GM21786 (cell line): ENCODE results near the gene BCAS3.

ENCODE experiments used
- ATAC-seq: cut with Tn5 transposase; IDR thresholded peaks from one replicate; pipeline ENCODE4 v1.9.1; 2021; ENCODE audit not compliant: unreplicated experiment

Gene BCAS3

DNA sequence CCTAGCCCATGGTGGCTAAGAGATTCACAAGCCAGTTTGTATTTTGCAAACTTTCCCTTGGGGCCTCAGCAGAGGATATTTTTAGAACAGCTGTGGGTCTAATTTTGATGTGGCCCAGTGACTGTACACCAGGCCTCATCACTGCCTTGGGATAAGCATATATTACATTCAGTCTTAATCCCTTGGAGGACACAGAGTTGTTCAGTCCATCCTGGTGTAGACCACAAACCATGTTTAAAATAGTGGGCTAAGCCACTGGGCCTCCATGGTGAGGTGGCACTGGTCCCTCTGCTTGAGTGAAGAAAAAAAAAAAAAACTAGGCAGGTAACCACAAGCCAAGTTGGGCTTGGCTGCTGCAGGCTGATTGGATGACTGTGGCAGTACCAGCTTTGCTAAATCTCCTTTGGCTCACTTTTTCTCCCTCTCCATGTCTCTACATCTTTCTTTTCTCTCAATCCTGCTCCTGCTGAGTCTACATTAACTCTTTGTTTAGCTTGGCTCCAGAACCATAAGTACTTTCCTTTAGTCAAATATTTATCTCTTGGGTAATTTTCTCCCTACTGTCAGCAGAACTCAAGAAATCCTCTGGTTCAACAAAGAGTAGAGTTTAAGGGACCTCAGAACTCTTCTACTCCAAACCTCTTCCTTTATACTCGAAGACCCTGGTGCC is 602.0 kb downstream of the BCAS3 start:
- no peak for ATAC-seq

DNA sequence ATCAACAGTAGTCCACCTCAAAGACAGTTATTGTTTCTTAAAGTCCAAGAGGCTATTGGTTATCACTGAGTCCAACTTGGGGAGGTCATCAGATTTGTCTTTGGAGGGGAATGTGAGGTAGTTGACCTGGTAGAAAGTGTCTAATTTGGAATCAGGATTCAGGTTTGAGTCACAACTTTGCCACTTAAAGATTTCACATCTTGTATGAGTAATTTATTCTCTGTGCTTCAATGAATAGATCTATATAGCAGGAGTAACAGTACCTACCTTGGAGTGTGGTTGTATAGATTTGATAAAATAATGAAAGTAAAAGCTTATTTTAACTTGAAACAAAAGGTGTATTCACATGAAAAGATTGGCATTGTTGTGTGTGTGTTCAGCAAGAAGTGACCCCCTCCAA is 602.7 kb downstream of the BCAS3 start:
- no peak for ATAC-seq

GRCh38 chr17:61280851-61281250 is 603.2 kb downstream of the BCAS3 start:
- no peak for ATAC-seq

DNA sequence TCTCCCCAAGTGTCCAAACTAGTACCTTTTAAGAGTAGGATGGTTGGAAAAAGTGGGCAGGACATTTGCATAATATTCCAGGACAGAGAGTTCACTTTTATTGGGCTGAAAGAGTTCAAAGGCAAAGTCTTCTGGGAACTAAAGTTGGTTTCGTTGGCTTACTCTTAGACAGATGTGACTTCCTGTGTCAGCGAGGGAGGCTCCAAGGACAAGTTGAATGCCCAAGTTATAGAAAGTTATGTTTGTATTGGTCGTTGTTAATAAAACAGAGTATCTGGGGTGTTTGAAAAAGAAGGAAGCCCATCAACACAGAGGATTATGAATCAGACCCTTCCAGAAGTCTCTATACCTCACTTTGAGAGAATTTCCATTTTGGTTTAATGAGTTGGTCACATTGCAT is 604.7 kb downstream of the BCAS3 start:
- ATAC-seq = no peak

DNA sequence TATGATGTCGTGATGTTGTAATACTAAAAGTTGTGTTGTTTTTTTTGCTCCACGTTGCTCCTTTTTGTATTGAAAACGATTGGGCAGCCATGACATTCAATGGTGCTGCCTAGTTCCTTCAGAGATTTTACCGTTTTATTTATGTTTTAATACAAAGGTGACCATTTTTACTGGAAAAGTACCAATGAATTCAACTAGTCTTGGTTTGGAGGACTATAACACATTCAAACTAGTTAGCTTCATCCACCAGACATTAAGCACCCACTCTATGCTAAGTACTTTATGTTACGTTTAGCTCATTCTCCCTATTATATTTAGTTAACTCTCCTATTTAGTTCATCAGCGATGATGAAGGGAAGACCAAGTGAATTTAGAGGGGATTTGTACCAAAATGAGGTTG is 605.4 kb downstream of the BCAS3 start:
- no peak for ATAC-seq

DNA sequence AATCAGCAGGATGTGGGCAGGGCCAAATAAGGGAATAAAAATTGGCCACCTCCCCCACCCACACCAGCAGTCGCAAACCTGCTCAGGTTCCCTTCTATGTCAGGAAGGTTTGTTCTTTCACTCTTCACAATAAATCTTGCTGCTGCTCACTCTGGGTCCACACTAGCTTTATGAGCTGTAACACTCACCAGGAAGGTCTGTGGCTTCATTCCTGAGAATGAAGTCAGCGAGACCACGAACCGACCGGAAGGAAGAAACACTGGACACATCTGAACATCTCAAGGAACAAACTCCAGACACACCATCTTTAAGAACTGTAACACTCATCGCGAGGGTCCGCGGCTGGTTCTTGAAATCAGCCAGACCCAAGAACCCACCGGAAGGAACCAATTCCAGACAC is 606.5 kb downstream of the BCAS3 start:
- ATAC-seq = no peak

- ATAC-seq = no peak
Observed at GRCh38 chr17:61284746-61285145, 607.1 kb downstream of the BCAS3 start.

DNA sequence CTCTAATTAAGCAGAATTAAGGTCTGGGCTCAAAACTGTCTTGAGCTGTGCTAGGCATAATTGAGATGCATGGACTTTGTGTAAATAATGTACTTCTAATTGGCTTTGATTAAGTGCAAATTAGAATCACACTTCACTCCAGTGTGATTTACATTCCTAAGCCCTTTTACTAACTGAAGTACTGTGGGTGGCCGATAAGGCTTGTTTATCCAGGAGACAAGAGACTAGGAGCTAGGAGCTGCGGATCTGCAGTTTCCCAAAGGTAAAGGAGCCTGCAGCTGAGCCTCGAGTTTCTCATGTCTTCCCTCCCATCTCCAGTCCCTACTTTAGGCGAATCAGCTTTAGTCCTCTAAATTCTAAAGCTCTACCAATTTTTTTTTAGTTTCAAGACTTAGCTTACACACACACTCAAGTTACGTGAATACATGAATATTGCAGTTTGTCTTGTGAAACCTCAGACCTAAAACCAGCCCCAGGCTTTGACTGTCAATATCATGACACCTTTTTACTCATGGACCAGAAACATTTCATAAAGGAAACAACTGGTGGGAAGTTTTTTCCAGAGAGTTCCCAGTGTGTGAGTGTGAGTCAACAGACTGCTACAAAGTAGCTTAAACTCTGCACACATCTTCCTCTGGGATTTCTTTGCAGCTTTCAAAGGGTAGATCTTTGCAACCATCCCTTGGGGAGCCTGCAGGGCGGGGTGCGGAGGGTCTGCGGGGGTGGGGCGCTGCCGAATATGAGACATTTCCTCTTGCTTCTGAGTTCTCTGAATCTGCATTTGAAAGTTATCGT is 608.1 kb downstream of the BCAS3 start:
- ATAC-seq = no peak

DNA sequence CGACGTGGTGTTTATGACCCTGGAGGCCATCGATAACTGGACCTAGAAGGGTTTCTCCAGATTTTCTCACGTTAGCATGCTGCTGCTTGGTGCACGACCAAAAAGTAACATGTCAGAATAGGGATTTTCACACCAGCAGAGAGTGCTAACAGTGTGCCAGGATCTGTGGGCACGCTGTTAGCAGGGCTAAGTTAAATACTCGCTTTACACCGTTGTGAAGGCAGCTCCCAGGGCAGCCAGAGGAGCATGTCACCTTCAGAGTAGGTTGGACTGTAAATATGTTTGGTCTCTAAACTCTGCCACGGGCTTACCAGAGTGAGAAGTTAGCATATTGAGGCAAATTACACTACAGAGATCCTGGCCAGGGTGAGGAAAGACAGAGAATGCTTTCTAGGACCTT is 608.8 kb downstream of the BCAS3 start:
- no peak for ATAC-seq

DNA sequence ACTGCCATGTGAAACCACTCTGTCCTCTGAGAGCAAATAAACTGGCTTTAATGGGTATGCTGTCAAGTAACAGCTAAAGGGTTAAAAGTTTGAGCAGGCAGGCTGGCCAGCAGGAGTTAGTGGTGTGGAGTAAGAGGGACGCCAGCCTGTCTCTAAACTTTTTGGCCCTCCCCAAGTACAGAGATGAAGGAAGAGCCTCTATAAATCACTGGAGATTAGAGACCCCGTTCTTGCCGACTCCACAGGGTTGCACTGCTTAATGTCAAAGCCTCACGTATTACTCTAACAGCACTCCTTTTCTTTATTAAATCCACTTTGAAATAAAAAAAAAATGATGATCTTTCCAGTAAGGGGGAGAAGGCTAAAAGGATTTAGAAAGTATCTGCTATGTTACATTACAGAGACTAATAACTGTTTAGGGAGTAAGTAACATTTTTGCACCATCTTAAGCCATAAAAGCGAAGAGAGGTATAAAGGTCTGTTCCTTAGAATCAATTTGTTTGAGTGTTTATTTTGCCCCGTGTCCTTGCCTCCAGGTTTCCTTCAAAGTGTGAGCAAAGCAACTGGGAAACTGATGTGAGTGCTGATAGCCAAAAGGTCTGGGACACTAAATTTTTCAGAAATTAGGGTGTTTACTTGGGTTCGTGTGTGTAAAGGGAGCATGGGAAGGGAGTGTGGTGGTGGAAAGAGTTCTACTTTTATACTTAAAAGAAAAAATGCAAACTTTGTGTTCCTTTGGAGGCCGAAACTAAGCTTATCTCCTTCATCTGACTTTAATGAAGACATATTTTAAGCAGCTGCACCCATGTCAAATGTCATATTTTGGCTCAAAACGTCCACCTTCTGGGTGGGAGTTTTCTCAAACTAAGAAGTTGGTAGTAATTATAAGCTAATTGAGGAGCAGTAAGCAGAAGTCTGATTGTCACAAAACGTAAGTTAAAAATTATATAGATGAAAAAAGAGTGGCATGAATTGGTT is 612.0 kb downstream of the BCAS3 start:
- ATAC-seq = no peak

DNA sequence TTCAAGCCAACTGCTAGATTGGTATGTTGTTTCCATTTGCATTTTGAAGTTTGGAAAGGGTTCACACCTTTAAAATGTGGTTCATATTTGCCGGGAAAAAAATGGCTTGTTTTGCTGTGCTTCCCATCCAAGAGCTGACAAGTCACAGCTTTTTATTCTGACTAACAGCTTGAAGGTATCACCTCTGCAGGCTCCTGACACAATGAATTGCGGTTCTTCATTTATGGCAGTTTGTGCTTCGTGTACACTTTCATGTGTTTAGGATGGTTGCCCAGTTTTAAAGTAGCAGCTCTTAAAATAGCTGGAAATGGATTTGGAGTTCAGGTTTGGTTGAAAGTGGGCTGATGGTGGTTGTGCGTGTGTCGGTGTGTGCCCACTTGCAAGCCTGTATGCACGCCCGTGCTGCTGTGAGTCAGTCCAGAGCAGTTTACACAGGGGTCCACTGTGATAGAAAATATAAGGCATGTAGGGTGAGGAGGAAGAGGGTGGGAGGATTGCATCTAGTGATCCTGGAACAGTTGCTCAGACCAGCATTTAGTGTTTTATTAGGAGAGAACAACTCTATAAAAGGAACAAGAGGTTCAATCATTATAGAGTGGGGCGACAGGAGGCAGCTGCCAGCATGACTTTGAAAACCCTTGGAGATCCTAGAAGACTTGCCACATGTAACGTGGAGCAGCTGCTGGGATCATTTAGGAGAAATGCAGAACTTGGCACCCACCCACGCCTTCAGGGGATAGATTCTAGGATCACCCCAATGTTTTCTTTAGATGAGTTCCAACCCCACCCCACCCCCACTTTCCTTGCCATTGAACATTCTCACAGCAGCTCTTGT is 614.0 kb downstream of the BCAS3 start:
- ATAC-seq = no peak

DNA sequence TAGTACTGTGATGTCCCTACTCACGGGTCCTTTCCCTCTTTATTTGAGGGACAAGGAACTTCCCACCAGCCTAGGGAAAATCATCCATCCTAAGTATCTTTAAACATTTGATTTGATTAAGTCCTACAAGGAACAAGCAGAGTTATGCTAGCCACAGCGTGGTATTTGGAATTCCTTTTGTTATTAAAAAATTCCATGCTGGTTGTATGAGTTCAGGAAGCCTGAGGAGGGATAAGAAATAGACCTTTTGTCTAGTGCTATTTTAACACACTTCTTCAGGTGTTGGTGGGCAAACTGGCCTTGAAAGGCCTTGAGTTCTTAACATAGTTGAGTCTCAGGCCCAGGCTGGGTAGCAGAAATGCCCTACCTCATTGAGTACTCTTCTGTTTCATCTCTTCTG is 616.6 kb downstream of the BCAS3 start:
- no peak for ATAC-seq

- no peak for ATAC-seq
Observed at GRCh38 chr17:61294777-61295176, 617.1 kb downstream of the BCAS3 start.

DNA sequence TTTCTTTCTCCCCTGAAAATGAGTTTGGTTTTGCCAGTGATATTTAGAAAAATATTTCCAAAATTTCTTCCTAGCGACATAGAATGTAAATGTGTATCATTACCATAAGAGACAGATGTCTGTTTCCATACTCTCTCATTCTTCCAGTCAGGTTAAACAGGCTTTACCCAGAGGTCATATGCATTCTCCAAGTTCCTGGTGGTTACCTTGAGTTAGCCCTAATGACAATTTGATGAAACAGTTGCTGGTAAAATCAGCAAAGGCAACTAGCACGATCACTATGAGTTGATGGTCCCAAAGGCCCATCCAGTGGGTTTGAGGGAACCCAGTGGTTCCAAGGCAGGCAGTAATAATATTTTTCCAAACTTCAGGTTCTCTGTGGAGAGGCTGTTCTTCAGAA is 618.4 kb downstream of the BCAS3 start:
- no peak for ATAC-seq

DNA sequence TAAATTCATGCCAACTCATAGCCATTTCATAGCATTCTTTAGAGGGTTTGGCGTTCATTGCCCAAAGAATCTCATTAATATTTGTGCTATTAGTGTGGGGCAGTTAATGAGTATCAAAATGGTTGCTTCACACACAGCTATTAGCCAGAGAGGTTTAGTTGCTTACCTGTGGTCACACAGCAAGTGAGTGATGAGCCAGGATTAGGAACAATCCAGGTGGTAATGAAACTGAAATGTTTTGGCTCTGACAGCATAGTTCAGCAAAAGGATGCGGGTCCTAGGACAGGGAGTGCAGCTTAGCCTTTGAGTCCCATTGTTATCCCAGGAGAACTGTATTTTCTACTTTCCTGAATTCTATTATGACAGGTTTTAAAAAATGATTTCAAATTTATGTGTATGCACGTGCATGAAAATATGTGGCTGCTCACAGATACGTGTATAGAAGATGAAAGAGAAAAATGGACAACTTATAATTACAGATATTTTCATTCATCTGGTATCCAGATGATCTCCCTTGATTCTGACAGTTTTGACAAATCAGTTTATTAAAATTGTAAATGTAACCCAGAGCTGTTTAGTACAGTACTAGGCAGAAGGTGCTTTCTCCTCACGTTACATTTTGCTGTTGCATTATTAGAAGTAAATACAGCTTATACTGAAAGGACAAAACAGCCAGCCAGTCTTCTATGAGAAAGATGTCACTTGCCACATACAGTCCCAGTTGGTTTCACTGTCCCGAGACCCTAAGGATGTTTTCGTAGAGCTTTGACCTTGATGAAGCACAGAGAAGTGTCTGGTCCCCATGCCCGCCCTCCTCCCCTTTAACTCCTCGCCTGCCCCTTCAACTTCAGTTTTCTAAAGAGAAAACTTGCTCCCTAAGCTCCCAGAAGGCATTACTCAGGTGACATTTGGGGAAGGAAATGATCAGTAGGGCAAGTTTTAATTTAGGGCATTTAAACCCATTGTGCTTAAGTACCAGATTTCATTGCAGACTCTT is 622.2 kb downstream of the BCAS3 start:
- ATAC-seq = no peak

DNA sequence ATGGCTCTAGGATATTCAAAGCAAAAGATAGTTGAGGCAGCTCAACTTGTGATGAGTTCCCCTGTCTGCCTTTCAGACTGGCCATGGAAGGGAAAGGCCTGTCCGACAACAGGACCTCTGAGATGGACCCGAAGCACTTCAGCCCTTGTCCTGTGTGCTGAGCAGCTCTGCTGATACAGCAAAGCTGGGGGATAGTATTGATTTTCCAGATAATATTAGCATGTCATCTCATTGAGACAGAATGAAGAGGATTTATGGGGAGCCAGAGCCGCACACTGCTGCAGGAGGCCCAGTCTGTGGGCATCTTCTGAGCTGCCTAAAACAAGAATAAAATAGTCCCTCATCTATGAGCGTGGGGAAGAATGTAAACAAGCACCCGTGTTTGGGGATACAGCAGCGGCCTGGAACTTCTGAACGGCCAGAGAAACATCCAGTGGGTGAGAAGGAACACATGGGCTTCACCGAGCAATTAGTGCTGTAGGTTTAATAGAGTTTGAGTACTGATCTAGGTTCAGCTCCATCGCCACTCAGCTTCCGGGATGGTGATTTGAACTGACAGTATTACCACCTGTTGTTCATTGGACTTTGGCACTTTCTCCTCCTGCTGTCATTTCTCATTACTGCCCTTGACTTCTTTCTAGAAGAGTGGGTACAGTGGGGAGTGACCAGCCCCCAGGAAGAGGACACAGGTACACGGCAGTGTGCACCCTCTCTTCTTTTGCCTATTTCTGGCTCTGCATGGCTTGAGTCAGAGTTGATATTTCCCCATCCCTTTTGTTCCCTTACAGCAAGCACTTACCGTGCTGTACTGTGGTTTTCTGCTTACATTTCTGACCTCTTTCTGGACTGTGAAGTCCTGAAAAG is 625.5 kb downstream of the BCAS3 start:
- no peak for ATAC-seq

DNA sequence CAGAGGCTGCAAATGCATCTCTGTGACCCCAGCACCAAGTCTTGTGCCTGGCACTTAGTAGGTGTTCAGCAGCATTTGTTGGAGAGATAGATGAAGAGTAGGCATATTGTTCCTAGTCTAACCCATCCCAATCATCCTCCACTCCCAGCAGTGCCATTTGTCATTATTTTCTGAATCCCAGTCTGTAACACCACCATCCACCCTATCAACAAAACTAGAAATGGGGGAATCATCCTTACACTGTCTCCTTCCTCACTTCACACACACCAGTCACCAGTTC is 626.1 kb downstream of the BCAS3 start:
- ATAC-seq = no peak

GRCh38 chr17:61305024-61305423 is 627.4 kb downstream of the BCAS3 start:
- no peak for ATAC-seq

DNA sequence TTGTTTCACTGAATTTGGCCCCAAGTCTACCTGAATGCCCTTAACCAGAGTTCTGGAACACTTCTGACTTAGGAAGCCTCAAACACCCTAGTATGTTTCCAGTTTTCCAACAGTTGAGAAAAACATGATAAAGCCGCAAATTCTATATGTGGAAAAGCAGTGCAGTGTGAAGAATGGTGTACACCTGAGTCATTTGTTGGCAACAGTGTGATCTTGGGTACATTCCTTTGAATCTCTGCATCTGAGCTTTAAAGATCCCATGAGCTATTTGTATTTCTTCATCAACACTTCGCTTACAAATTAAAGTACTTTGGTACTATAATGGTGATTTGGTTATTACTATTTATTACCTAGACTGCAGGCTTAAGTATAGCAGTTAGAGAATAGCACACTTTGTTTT is 628.4 kb downstream of the BCAS3 start:
- ATAC-seq = no peak
